Esophagus squamous epithelium (tissue), 5 donors: ENCODE results near the gene C1QL1. TPM values are rescaled to one million over a fixed set of nuclear protein-coding genes. Genes with fewer than 3 reads are reported as not detected.
A peak's percentile ranks its signal among the peaks of the same experiment; 100 is the strongest.

Experiments used
- DNase-seq: peaks from one replicate; lab custom pipeline; 2025; lab: John Stamatoyannopoulos, UW
- H3K27ac ChIP-seq, 4 donors: fragments of 200-600 bp; sonication (generic); one replicate each; pipeline ENCODE4 v1.5.1; 2016 to 2019; ENCODE audit warnings: mild to moderate bottlenecking in 1 of 4
- H3K27me3 ChIP-seq, 4 donors: fragments of 200-600 bp; sonication (generic); 1 replicate in 3 of 4; 2 replicates in 1 of 4; pipeline versions ENCODE4 v1.5.1 to v1.6.0; 2017 to 2021; ENCODE audit warnings: antibody characterized with exemption in 1 of 4
- H3K36me3 ChIP-seq, 3 donors: fragments of 200-600 bp; sonication (generic); one replicate each; pipeline ENCODE4 v1.5.1; 2016 to 2019
- H3K4me1 ChIP-seq, 3 donors: fragments of 200-600 bp; sonication (generic); one replicate each; pipeline ENCODE4 v1.5.1; 2017 to 2019
- H3K4me3 ChIP-seq, 4 donors: fragments of 200-600 bp; sonication (generic); 1 replicate in 3 of 4; 2 replicates in 1 of 4; pipeline ENCODE4 v1.5.1; 2016 to 2019; ENCODE audit warnings: mild to moderate bottlenecking in 2 of 4, moderate library complexity in 1 of 4
- H3K9me3 ChIP-seq, 3 donors: fragments of 200-600 bp; sonication (generic); one replicate each; pipeline ENCODE4 v1.5.1; 2016 to 2019
- CTCF ChIP-seq, 6 experiments: fragments of 450-650 bp in 4 of 6; fragments of 200-600 bp in 2 of 6; sonication (generic) in 2 of 6; IDR thresholded peaks; one replicate each; pipeline ENCODE4 v1.5.1; 2016 to 2019; ENCODE audit warnings: antibody characterized with exemption in 6 of 6, mild to moderate bottlenecking in 4 of 6, moderate library complexity in 4 of 6
- POLR2A ChIP-seq, 4 donors: fragments of 450-650 bp; IDR thresholded peaks; one replicate each; pipeline ENCODE4 v1.6.1; 2017; ENCODE audit warnings: antibody characterized with exemption in 4 of 4, mild to moderate bottlenecking in 4 of 4, moderate library complexity in 3 of 4
- WGBS, 2 donors: methylation state at CpG; one replicate each; pipeline ENCODE4 v1.1.5; 2018; 5-methylcytosine and 5-hydroxymethylcytosine counted together
- intact Hi-C: fragments of 100-400 bp; cut with DNase I; formaldehyde crosslinking; loops from one replicate; pipeline ENCODE4 v1.15.0; 2022
- total RNA-seq, 4 donors: library from RNA; depleted of rRNA; stranded (reverse); fragments of >200 nt; gene quantifications; one replicate each; pipeline ENCODE4 v1.1.0, GENCODE V29; 2016
- donor health status: DM: yes; HTN: yes; CAD: no.

Gene C1QL1
- total RNA-seq, 4 donors from 2014 or later = 0.35 to 2.3 (median 0.70) TPM; not detected in 1

- H3K36me3 ChIP-seq = no peaks in the 10 kb centered on the region
- H3K4me1 ChIP-seq = peaks cover 1 to 46% (median 29%) of the 10 kb centered on the region in 3 donors
- no peak for TF ChIP-seq POLR2A (IDR thresholded peaks at IDR 0.05)
- TF ChIP-seq CTCF (IDR thresholded peaks at IDR 0.05) = no peak
- peak overlapping the region in 1 of 4 donors; percentile 79 for H3K27ac ChIP-seq
- H3K4me3 ChIP-seq = no peak overlapping the region
- H3K9me3 ChIP-seq = no peaks in the 10 kb centered on the region
- peaks cover 0 to 53% (median 0%) of the 10 kb centered on the region in 4 donors for H3K27me3 ChIP-seq
- 87 to 96% methylated on average over 3 of the region's 3 CpGs for WGBS, 2 donors
- DNase-seq = no peak
- intact Hi-C loops = no loop called here
These were observed 14.1 kb upstream of the C1QL1 start for GRCh38 chr17:44982113-44982702.

GRCh38 chr17:44981221-44981968 is 13.3 kb upstream of the C1QL1 start:
- TF ChIP-seq CTCF (IDR thresholded peaks at IDR 0.05) (no peak), POLR2A (IDR thresholded peaks at IDR 0.05) (no peak)
- intact Hi-C loops = no loop called here
- Histone ChIP-seq H3K36me3 (no peaks in the 10 kb centered on the region), H3K4me1 (peaks cover 0 to 52% (median 29%) of the 10 kb centered on the region in 3 donors), H3K27ac (peak overlapping the region in 3 of 4 donors; percentile 31 to 79 (median 53)), H3K9me3 (no peaks in the 10 kb centered on the region), H3K4me3 (peak overlapping the region in 1 of 4 donors; percentile 47), H3K27me3 (peaks cover 0 to 52% (median 0%) of the 10 kb centered on the region in 4 donors)
- 27 to 31% methylated on average over 12 of the region's 12 CpGs for WGBS, 2 donors
- no peak for DNase-seq

- DNase-seq = no peak
- Histone ChIP-seq H3K27me3 (peaks cover 0 to 52% (median 0%) of the 10 kb centered on the region in 4 donors), H3K4me1 (peaks cover 0 to 53% (median 29%) of the 10 kb centered on the region in 3 donors), H3K36me3 (no peaks in the 10 kb centered on the region), H3K9me3 (no peaks in the 10 kb centered on the region), H3K27ac (peak overlapping the region in 3 of 4 donors; percentile 52 to 81 (median 79)), H3K4me3 (no peak overlapping the region)
- intact Hi-C loops = no loop called here
- 61 to 68% methylated on average over 7 to 8 of the region's 9 CpGs for whole genome bisulfite sequencing, 2 donors
- TF ChIP-seq CTCF (IDR thresholded peaks at IDR 0.05) (no peak), POLR2A (IDR thresholded peaks at IDR 0.05) (no peak)
These were observed 11.4 kb upstream of the C1QL1 start for GRCh38 chr17:44979426-44979995.

GRCh38 chr17:44978807-44979206 is 10.7 kb upstream of the C1QL1 start:
- intact Hi-C loops = no loop called here
- peak overlapping the region in 3 of 4 donors; percentile 40 to 81 (median 79) for H3K27ac ChIP-seq
- 58 to 94% methylated on average over 2 of the region's 5 CpGs for WGBS, 2 donors

More at GRCh38 chr17:44978807-44979206, 10.7 kb upstream of the C1QL1 start:
- Histone ChIP-seq H3K9me3 (no peaks in the 10 kb centered on the region), H3K4me3 (no peak overlapping the region), H3K4me1 (peaks cover 0 to 53% (median 29%) of the 10 kb centered on the region in 3 donors), H3K36me3 (no peaks in the 10 kb centered on the region), H3K27me3 (peaks cover 0 to 52% (median 0%) of the 10 kb centered on the region in 4 donors)
- DNase-seq = no peak
- TF ChIP-seq CTCF (IDR thresholded peaks at IDR 0.05) (no peak), POLR2A (IDR thresholded peaks at IDR 0.05) (no peak)
